Measurements from ENCODE around the gene KCTD11. TPM values are rescaled to one million over a fixed set of nuclear protein-coding genes. Genes with fewer than 3 reads are reported as not detected.
A peak's percentile ranks its signal among the peaks of the same experiment; 100 is the strongest.

Gene KCTD11
- total and polyA plus RNA-seq, 10 of the 15 experiments (the other 5 are each of a cell fraction or from before 2014, with no cell fraction given), result 0.05 to 7.3 (median 2.9) TPM

DNA sequence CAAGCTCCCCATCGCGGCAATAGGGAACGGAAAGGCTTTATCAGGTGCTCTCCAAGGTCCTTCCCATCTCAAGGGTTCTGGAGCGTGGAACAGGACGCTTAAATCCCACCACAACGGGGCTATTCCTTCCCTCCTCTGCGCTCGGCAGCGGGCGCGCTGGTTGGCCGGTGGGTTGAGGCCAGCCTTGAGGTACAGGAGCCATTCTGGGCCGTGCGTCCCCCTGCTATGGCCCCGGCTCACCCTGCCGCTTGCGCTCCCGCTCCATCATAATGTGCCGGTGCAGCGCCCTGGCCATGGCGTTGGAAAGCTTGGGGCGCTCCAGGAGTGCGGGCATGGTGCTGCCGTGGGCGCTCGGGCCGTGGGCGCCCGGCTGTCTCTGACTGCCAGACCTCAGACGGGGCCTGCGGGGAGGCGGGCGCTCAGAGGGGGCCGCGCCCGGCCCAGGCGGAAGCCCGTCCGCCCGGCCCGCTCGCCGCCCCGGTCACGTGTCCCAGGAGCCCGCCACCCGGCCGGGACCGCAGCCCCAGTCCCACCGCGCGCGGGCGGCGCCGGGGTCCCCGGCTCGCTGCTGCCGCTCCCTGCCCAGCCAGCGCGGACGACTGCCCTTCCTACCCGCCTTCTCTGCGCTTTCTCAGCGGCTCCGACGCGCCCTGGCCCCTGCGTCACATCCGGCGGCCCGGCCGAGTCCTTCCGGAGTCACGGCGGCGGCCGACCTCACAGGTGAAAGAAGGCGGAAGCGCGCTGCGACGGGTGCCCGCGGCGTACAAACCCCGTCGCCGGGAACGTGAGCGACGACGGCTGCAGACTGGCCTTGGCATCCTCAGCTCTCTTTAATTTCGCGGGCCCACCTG, 37.0 kb upstream of the KCTD11 start, which contains the start of gene GPS2 (continued):
- TF ChIP-seq NR2C2 (IDR thresholded peaks at IDR 0.05; ENCODE audit: borderline replicate concordance, control insufficient read depth, insufficient read length, low read depth) (peak; percentile 77), MEF2A (IDR thresholded peaks at IDR 0.05; ENCODE audit: insufficient read depth, low read depth, low read length) (no peak)

DNA sequence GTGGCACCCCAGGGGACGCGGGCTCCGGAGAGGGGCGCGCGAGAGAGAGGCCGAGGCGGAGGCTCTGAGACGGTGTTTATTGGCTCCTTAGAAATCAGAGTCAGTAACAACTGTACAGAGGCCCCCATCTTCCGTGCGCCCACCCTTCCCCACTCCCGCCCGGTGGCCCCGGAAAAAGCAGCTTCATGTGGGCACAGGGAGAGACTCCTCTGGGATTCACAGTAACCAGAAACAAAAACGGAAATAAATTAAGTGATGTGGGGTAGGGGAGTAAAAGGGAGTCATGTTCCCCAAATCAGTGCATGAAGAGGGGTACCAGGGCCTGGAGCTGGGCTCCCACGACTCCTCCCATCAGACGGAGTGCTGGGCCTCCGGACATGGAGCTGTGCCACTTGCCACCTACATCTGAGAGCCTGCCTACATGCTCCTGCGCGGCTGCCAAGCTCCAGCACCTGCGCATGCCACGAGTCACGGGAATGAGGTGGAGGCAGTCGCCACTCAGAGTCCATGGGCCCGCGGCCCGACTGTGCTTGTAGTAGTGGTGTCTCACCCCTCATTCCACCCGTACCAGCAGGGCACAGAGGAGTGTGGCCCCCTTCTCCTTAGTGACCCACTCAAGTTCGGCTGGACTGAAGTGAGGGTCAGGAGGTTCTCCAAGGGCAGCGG, 36.3 kb upstream of the KCTD11 start:
- peaks cover 27% of the 10 kb centered on the region for H3K79me2 ChIP-seq (ENCODE audit: control insufficient read depth, insufficient read depth, low read length)
- H3K36me3 ChIP-seq (ENCODE audit: control insufficient read depth in 2 of 2, insufficient read depth in 2 of 2, low read length in 1 of 2), result peaks cover 25 to 30% of the 10 kb centered on the region in 2 experiments
- H3K4me3 ChIP-seq, result peak overlapping the region; percentile 84
- in situ Hi-C loops (cut with MboI) (no loop called here), intact Hi-C loops (cut with micrococcal nuclease; ENCODE audit: unreplicated experiment) (no loop called here)
- peak overlapping the region; percentile 83 for H3K9ac ChIP-seq (ENCODE audit: control insufficient read depth, insufficient read depth, low read length)
- RAD21 ChIA-PET (ENCODE audit: unreplicated experiment), result interaction anchor here (1.0 kb wide), 1 partner anchor 14 kb away, joined by 3 read pairs; no protein-coding TSS in a partner anchor
- BruUV-seq (replicated peaks), result no TSS peak
- SMC1A ChIA-PET (ENCODE audit: uncharacterized antibody, unreplicated experiment), result interaction anchor here (1.0 to 1.4 kb wide), 4 partner anchors 14 to 183 kb away, joined by 3 to 5 read pairs (median 3); partner anchors contain the start of genes ACAP1 and NEURL4
- ATAC-seq (no peak), FAIRE-seq (no peak), DNase-seq (ENCODE audit: low read depth, low spot score) (no peak)
- H4K20me1 ChIP-seq (ENCODE audit: control insufficient read depth, insufficient read depth), result peaks cover 7% of the 10 kb centered on the region
- peaks cover 17% of the 10 kb centered on the region; the same call in 1 of the 2 replicates for H3K4me1 ChIP-seq (ENCODE audit: control insufficient read depth, insufficient read depth, low read length)
- CTCF ChIA-PET, result interaction anchor here (1.1 to 1.6 kb wide), 3 partner anchors 9 to 245 kb away, joined by 3 to 6 read pairs (median 4); no protein-coding TSS in a partner anchor
- H3K9me3 ChIP-seq (replicated peaks; ENCODE audit: control insufficient read depth, insufficient read depth, low read length), result no peaks in the 10 kb centered on the region
- POLR2A ChIA-PET, result interaction anchor here (0.6 to 1.6 kb wide), 3 partner anchors 21 to 538 kb away, joined by 4 to 11 read pairs (median 6); partner anchors contain the start of gene ACAP1
- peak overlapping the region; percentile 86 for H3K27ac ChIP-seq (ENCODE audit: control insufficient read depth, insufficient read depth)
- no peaks in the 10 kb centered on the region for H3K27me3 ChIP-seq (replicated peaks in 1 of 2; ENCODE audit: control insufficient read depth in 2 of 2, insufficient read depth in 2 of 2, low read length in 1 of 2)
- H3K4me2 ChIP-seq (ENCODE audit: control insufficient read depth, insufficient read depth), result peak overlapping the region; percentile 95
- WGBS (ENCODE audit: insufficient coverage, insufficient replicate concordance, low lambda C conversion rate, missing lambda C conversion rate), result 38% methylated on average over 30 of the region's 30 CpGs
- H2AFZ ChIP-seq (ENCODE audit: control insufficient read depth, low read depth, low read length), result peak overlapping the region; percentile 76
- TF ChIP-seq PML (IDR thresholded peaks at IDR 0.05; ENCODE audit: low read length), result 0 out of 2 replicates have a peak, but pooled peaks have one; percentile 4
- TF ChIP-seq, protein P1, sequence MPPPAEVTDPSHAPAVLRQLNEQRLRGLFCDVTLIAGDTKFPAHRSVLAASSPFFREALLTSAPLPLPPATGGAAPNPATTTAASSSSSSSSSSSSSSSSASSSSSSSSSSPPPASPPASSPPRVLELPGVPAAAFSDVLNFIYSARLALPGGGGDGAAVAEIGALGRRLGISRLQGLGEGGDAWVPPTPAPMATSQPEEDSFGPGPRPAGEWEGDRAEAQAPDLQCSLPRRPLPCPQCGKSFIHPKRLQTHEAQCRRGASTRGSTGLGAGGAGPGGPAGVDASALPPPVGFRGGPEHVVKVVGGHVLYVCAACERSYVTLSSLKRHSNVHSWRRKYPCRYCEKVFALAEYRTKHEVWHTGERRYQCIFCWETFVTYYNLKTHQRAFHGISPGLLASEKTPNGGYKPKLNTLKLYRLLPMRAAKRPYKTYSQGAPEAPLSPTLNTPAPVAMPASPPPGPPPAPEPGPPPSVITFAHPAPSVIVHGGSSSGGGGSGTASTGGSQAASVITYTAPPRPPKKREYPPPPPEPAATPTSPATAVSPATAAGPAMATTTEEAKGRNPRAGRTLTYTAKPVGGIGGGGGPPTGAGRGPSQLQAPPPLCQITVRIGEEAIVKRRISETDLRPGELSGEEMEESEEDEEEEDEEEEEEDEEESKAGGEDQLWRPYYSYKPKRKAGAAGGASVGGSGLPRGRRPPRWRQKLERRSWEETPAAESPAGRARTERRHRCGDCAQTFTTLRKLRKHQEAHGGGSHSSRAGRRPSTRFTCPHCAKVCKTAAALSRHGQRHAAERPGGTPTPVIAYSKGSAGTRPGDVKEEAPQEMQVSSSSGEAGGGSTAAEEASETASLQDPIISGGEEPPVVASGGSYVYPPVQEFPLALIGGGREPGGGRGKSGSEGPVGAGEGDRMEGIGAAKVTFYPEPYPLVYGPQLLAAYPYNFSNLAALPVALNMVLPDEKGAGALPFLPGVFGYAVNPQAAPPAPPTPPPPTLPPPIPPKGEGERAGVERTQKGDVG (CRISPR knock-in tag; IDR thresholded peaks at IDR 0.05), result no peak
- TF ChIP-seq KAT2A (conservative IDR thresholded peaks at IDR 0.05; ENCODE audit: control insufficient read depth, low read depth, low read length), result no peak
- TF ChIP-seq, protein P2, sequence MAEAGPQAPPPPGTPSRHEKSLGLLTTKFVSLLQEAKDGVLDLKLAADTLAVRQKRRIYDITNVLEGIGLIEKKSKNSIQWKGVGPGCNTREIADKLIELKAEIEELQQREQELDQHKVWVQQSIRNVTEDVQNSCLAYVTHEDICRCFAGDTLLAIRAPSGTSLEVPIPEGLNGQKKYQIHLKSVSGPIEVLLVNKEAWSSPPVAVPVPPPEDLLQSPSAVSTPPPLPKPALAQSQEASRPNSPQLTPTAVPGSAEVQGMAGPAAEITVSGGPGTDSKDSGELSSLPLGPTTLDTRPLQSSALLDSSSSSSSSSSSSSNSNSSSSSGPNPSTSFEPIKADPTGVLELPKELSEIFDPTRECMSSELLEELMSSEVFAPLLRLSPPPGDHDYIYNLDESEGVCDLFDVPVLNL (IDR thresholded peaks at IDR 0.05; ENCODE audit: low read depth, low read length), result no peak
- no peak for TF ChIP-seq SUPT20H (IDR thresholded peaks at IDR 0.05; ENCODE audit: borderline replicate concordance, control insufficient read depth, low read depth, low read length)
- no peak for TF ChIP-seq SIN3A (IDR thresholded peaks at IDR 0.05; ENCODE audit: low read depth, low read length)
- no peak for TF ChIP-seq EGR1 (IDR thresholded peaks at IDR 0.05; ENCODE audit: borderline replicate concordance in 1 of 2, low read depth in 2 of 2, low read length in 2 of 2)
- 0 out of 2 replicates have a peak, but pooled peaks have one; percentile 0 for TF ChIP-seq GATAD2B (conservative IDR thresholded peaks at IDR 0.05; ENCODE audit: low read depth)
- TF ChIP-seq, protein P3, sequence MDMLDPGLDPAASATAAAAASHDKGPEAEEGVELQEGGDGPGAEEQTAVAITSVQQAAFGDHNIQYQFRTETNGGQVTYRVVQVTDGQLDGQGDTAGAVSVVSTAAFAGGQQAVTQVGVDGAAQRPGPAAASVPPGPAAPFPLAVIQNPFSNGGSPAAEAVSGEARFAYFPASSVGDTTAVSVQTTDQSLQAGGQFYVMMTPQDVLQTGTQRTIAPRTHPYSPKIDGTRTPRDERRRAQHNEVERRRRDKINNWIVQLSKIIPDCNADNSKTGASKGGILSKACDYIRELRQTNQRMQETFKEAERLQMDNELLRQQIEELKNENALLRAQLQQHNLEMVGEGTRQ (IDR thresholded peaks at IDR 0.05; ENCODE audit: borderline replicate concordance, low read depth, low read length), result no peak
- TF ChIP-seq, protein P4, sequence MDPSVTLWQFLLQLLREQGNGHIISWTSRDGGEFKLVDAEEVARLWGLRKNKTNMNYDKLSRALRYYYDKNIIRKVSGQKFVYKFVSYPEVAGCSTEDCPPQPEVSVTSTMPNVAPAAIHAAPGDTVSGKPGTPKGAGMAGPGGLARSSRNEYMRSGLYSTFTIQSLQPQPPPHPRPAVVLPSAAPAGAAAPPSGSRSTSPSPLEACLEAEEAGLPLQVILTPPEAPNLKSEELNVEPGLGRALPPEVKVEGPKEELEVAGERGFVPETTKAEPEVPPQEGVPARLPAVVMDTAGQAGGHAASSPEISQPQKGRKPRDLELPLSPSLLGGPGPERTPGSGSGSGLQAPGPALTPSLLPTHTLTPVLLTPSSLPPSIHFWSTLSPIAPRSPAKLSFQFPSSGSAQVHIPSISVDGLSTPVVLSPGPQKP (IDR thresholded peaks at IDR 0.05; ENCODE audit: low read depth, low read length), result no peak

Measured in GM12878 (cell line).